Measurements from ENCODE around the gene NKAIN1.
A peak's percentile ranks its signal among the peaks of the same experiment; 100 is the strongest.
"Not testable (repeated sequence)": the region's sequence is repeated elsewhere in the genome, so short reads cannot be mapped to it uniquely, and the experiment has no call there.

Gene NKAIN1

GRCh38 chr1:31231802-31232201, 7.9 kb downstream of the NKAIN1 start:
- no peak for DNase-seq

GRCh38 chr1:31230378-31230777, 9.3 kb downstream of the NKAIN1 start:
- DNase-seq: no peak

- no peak for DNase-seq
These were observed 10.7 kb downstream of the NKAIN1 start for GRCh38 chr1:31228986-31229385.

- no peak for DNase-seq
These were observed 11.7 kb downstream of the NKAIN1 start for GRCh38 chr1:31227891-31228568.

GRCh38 chr1:31224068-31224467, 15.6 kb downstream of the NKAIN1 start:
- DNase-seq: no peak

GRCh38 chr1:31222176-31222575, 17.5 kb downstream of the NKAIN1 start:
- no peak for DNase-seq

GRCh38 chr1:31221072-31221471, 18.6 kb downstream of the NKAIN1 start:
- DNase-seq: no peak

GRCh38 chr1:31219489-31219888, 20.2 kb downstream of the NKAIN1 start:
- no peak for DNase-seq

GRCh38 chr1:31218705-31219104, 21.0 kb downstream of the NKAIN1 start:
- DNase-seq: no peak

GRCh38 chr1:31216016-31216415, 23.7 kb downstream of the NKAIN1 start:
- peak; percentile 69 for DNase-seq

- DNase-seq: no peak
These were observed 24.6 kb downstream of the NKAIN1 start for GRCh38 chr1:31215065-31215570.

GRCh38 chr1:31214316-31215064, 25.2 kb downstream of the NKAIN1 start:
- no peak for DNase-seq

- DNase-seq: no peak
These were observed 31.2 kb downstream of the NKAIN1 start for GRCh38 chr1:31208361-31208945.

- DNase-seq: no peak
These were observed 32.1 kb downstream of the NKAIN1 start for GRCh38 chr1:31207569-31207968.

- DNase-seq: no peak
These were observed 32.6 kb downstream of the NKAIN1 start for GRCh38 chr1:31207046-31207445.

GRCh38 chr1:31203215-31203614, 36.5 kb downstream of the NKAIN1 start:
- no peak for DNase-seq

- DNase-seq: no peak
These were observed 37.7 kb downstream of the NKAIN1 start for GRCh38 chr1:31201931-31202360.

- DNase-seq: no peak
These were observed 39.7 kb downstream of the NKAIN1 start for GRCh38 chr1:31199949-31200348.

- DNase-seq: no peak
These were observed 40.4 kb downstream of the NKAIN1 start for GRCh38 chr1:31199236-31199790.

- DNase-seq: no peak
These were observed 41.1 kb downstream of the NKAIN1 start for GRCh38 chr1:31198600-31198999.

- DNase-seq: no peak
These were observed 41.5 kb downstream of the NKAIN1 start for GRCh38 chr1:31198150-31198549.

- no peak for DNase-seq
These were observed 43.0 kb downstream of the NKAIN1 start for GRCh38 chr1:31196685-31197084.

- not testable (repeated sequence) for DNase-seq
These were observed 44.4 kb downstream of the NKAIN1 start for GRCh38 chr1:31195267-31195666.

- DNase-seq: no peak
These were observed 46.0 kb downstream of the NKAIN1 start for GRCh38 chr1:31193729-31194128.
